Measurements from ENCODE around the gene ACTN2.

Gene ACTN2

DNA sequence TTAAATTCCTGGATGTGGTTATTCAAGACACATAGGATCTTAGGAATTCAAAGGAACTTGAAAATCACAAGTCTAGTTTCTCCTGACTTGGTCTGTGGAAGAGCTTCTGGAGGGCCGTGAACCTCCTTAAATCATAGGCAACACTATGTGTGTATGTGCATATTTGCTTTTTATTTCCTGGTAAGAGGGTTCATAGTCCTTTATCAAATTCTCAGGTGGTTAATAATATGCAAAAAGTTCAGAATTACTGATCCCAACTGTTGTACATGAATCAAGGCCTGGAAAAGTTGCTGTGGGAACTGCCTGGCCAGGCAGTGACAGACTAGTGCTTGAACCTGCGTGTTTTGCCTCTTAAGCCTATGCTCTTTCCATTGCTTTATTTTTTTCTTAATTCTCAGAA is 121.7 kb downstream of the ACTN2 start:
- no peak for DNase-seq (ENCODE audit: low read depth)
- TF ChIP-seq, protein P1, sequence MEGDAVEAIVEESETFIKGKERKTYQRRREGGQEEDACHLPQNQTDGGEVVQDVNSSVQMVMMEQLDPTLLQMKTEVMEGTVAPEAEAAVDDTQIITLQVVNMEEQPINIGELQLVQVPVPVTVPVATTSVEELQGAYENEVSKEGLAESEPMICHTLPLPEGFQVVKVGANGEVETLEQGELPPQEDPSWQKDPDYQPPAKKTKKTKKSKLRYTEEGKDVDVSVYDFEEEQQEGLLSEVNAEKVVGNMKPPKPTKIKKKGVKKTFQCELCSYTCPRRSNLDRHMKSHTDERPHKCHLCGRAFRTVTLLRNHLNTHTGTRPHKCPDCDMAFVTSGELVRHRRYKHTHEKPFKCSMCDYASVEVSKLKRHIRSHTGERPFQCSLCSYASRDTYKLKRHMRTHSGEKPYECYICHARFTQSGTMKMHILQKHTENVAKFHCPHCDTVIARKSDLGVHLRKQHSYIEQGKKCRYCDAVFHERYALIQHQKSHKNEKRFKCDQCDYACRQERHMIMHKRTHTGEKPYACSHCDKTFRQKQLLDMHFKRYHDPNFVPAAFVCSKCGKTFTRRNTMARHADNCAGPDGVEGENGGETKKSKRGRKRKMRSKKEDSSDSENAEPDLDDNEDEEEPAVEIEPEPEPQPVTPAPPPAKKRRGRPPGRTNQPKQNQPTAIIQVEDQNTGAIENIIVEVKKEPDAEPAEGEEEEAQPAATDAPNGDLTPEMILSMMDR (IDR thresholded peaks at IDR 0.05; ENCODE audit: insufficient read depth, low read depth, low read length, missing control alignments), result no peak
- H3K4me3 ChIP-seq (ENCODE audit: low read length), result no peak overlapping the region

DNA sequence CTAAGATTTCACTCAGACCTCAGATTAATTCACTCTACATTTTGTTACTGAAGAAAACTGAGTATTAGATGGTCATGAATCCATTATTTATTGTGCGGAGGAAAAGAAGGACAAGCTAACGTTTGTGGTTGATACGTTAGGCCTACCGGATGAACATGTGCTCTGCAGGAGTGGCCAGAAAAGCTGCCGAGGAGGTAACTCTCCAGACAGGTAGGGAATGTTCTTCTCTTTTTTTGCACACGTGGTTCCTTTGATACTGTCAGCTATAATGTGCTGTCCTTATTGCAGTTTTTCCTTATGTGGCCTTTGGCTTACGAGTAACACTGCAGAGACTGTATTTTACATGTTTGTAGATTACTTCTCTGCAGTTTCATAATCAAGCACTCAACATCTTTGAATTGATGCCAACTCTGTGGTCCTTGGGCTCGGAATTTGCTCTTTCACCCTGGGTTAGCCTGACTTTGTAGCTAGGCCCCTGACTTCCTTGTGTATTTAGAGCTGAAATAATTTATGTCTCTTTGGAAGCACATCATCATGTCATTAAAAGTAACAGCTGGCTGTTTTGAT is 122.3 kb downstream of the ACTN2 start:
- TF ChIP-seq, protein P1 (IDR thresholded peaks at IDR 0.05; ENCODE audit: insufficient read depth, low read depth, low read length, missing control alignments), result no peak
- no peak overlapping the region for H3K4me3 ChIP-seq (ENCODE audit: low read length)
- no peak for DNase-seq (ENCODE audit: low read depth)

DNA sequence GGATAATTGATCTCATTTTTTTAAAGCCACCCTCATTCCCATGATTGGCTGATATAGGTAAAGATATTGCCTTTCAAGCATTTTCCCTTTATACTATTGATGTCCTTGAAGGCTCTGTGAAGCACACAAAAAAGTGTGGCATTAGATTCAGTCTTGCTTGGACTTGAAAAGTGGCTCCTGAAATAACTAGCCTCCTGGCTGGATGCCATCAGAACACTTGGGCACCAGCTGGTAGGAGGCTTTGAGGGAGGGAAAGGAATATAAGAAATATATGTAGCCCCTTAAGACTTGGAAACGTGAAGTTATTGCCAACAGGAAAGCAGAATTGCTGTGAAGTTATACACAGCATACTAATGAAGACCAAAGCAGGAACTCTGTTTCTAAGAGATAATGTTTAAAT is 122.8 kb downstream of the ACTN2 start:
- DNase-seq (ENCODE audit: low read depth), result peak; percentile 10
- H3K4me3 ChIP-seq (ENCODE audit: low read length), result no peak overlapping the region
- TF ChIP-seq, protein P1 (IDR thresholded peaks at IDR 0.05; ENCODE audit: insufficient read depth, low read depth, low read length, missing control alignments), result no peak

DNA sequence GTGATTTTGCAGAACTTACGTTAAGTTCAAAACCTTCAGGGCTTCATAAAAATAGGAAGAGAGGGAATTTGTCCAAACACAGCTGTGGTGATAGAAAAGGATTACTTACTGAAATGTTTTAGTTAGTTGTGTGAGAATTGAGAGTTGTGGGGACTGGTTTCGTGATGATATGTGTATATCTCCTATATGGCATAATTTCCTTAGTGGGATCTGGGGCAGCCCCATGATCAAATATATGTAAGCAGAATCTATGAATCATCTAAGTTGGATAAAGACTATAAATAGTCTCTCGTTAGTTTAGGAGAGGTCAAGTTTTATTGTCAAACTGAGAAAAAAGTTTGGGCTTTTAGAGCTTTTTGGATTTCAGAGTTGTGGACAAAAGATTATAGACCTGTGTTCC is 123.7 kb downstream of the ACTN2 start:
- no peak for DNase-seq (ENCODE audit: low read depth)
- TF ChIP-seq, protein P1 (IDR thresholded peaks at IDR 0.05; ENCODE audit: insufficient read depth, low read depth, low read length, missing control alignments), result no peak
- H3K4me3 ChIP-seq (ENCODE audit: low read length), result no peak overlapping the region

DNA sequence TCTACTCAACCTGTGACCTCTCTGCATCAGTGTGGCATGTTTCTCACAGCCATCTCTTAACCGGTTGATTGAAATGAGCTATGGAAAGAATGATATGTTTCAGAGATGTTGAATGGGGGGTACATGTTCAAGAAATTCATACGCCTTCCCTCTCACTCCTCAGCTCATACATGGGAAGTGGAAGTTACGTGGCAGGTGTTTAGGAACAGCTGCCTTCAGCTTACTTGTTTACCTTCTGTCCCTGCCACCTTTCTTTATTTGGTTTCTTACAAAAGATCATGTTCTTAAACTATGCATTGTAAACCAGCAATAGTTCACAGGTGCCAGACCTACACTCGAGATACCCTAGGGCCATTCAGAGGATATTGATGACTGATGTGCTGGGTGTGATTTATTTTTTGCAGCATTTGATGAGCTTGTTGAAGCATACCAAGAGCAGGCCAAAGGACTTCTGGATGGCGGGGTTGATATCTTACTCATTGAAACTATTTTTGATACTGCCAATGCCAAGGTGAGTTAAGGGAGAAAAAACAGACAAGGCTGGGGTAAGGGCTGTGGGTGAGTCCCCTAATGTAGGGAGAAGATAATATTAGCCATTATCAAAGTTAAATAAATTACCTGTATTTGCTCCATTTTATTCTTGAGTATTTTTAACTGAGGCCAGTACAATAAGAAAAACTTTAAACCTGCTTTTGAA is 126.2 kb downstream of the ACTN2 start:
- TF ChIP-seq, protein P1 (IDR thresholded peaks at IDR 0.05; ENCODE audit: insufficient read depth, low read depth, low read length, missing control alignments), result no peak
- no peak overlapping the region for H3K4me3 ChIP-seq (ENCODE audit: low read length)
- DNase-seq (ENCODE audit: low read depth), result no peak

Data from epithelial cell of esophagus (primary cell).